ENCODE measurements around the gene CYB5A. TPM values are rescaled to one million over a fixed set of nuclear protein-coding genes. Genes with fewer than 3 reads are reported as not detected.

The CYB5A gene
- total RNA-seq, 4 donors from 2014 or later = 53.8 to 118 (median 75.2) TPM

DNA sequence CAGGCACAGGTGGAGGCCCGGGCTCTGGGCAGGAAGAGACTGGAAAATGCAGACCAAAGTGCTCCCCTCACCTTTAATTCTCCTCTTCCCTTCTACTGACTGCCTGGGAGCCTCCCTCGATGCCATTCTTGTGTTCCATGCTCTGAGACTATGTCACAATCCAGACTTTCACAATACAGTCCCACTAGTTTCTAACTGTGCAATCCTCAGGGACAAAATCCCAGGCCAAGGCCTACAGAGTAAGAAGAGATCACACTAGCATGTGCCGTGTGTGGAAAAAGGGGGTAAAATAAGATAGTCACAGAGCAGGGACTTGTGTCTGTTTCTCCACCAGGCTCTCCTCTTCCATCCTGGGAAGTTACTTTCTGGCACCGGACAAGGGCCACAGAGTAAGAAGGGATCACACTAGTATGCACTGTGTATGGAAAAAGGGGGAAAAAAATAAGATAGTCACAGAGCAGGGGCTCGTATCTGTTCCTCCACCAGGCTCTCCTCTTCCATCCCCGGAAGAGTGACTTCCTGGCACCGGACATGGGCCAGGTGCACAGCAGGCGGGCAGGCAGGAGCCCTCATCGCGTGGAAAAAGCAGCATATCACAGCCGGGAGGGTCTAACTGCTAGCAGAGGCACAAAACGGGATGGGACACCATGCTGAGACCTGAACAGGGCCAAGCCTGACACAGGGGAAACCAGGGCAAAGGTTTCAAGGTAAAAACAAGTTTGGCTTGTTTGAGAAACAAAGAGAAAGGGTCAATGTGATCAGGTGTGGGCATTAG, 9.6 kb downstream of the CYB5A start:
- WGBS, 2 donors (ENCODE audit: low coverage in 1 of 2) = 65 to 71% methylated on average over 4 to 11 of the region's 12 CpGs
- Histone ChIP-seq H3K36me3 (no peaks in the 10 kb centered on the region), H3K4me3 (no peak overlapping the region), H3K27ac (peak overlapping the region in 3 of 4 donors; percentile 31 to 63 (median 33)), H3K4me1 (peaks cover 4 to 55% (median 33%) of the 10 kb centered on the region in 3 donors), H3K27me3 (no peaks in the 10 kb centered on the region), H3K9me3 (no peaks in the 10 kb centered on the region)
- TF ChIP-seq EP300 (IDR thresholded peaks at IDR 0.05) = no peak
- peak; percentile 19 for TF ChIP-seq POLR2AphosphoS5 (IDR thresholded peaks at IDR 0.05)
- TF ChIP-seq POLR2A (IDR thresholded peaks at IDR 0.05) = no peak
- ATAC-seq = peak; percentile 91

DNA sequence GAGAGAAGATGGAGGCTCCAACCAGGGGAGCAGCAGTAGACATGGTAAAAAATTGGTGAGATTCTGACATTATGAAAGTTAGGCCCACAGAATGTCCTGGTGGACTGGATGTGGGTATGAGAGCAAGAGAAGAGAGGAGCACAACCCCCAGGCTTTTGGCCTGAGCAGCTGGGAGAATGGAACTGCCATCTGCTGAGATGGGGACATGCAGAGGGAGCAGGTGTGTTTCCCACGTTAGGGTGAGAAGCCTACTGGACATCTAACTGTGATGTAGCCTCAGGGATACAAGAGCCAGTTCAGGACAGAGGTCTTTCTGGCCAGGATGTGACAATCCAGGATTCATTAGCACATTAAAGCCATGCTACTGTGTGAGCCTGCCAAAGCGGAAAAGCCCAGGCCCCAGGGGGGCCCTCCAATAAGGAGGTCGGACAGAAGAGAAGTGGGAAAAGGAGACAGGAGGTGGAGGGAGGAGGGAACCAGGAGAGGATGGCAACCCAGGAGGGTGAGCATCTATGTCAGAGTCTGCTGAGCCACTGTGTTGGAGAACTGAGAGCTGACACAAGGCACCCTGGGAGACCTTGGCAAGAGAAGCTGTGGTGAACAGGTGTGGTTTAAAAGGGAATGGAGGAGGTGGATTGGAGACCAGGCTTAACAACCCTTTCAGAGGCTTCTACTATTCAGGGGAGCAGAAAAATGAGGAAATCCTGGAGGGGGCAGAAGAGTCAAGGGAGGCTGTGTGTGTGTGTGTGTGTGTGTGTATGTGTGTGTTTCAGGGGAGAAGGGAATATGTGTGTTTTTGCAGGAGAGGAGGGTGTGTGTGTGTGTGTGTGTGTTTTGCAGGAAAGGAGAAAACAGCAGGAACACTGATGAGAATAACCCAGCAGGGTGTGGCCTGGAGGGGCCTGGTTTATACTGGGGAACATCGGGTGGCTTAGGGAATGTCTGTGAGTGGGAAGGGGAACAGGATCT, 10.5 kb downstream of the CYB5A start:
- TF ChIP-seq POLR2AphosphoS5 (IDR thresholded peaks at IDR 0.05) (no peak), POLR2A (IDR thresholded peaks at IDR 0.05) (no peak), EP300 (IDR thresholded peaks at IDR 0.05) (no peak)
- TF ChIP-seq, protein P1, sequence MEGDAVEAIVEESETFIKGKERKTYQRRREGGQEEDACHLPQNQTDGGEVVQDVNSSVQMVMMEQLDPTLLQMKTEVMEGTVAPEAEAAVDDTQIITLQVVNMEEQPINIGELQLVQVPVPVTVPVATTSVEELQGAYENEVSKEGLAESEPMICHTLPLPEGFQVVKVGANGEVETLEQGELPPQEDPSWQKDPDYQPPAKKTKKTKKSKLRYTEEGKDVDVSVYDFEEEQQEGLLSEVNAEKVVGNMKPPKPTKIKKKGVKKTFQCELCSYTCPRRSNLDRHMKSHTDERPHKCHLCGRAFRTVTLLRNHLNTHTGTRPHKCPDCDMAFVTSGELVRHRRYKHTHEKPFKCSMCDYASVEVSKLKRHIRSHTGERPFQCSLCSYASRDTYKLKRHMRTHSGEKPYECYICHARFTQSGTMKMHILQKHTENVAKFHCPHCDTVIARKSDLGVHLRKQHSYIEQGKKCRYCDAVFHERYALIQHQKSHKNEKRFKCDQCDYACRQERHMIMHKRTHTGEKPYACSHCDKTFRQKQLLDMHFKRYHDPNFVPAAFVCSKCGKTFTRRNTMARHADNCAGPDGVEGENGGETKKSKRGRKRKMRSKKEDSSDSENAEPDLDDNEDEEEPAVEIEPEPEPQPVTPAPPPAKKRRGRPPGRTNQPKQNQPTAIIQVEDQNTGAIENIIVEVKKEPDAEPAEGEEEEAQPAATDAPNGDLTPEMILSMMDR (IDR thresholded peaks at IDR 0.05) = no peak
- Histone ChIP-seq H3K27ac (peak overlapping the region in 3 of 4 donors; percentile 31 to 63 (median 33)), H3K27me3 (no peaks in the 10 kb centered on the region), H3K4me3 (no peak overlapping the region), H3K4me1 (peaks cover 4 to 63% (median 35%) of the 10 kb centered on the region in 3 donors), H3K9me3 (no peaks in the 10 kb centered on the region), H3K36me3 (no peaks in the 10 kb centered on the region)
- 45 to 62% methylated on average over 2 to 3 of the region's 4 CpGs for WGBS, 2 donors (ENCODE audit: low coverage in 1 of 2)
- peak; percentile 39 for ATAC-seq

DNA sequence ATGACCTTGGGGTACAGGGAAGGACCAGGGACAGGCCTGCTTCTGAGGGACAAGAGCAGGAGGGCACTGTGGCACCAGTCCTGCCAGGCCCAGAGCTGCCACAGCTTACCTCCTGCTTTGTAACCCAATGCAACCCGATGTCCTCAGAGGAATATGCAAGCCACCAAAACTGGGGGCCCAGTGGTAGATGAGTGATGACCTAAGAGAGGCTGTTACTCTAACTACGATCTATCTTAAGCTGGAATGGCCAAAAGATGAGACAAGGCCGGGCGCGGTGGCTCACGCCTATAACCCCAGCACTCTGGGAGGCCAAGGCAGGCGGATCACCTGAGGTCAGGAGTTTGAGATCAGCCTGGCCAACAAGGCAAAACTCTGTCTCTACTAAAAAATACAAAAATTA, 12.8 kb downstream of the CYB5A start:
- WGBS, 2 donors (ENCODE audit: low coverage in 1 of 2) = 100% methylated on average over 1 of the region's 7 CpGs; no CpG with 5 or more reads in 1 of the 2 donors
- Histone ChIP-seq H3K27me3 (no peaks in the 10 kb centered on the region), H3K4me1 (peaks cover 4 to 64% (median 21%) of the 10 kb centered on the region in 3 donors), H3K36me3 (peaks cover 0 to 4% of the 10 kb centered on the region in 2 donors), H3K9me3 (no peaks in the 10 kb centered on the region), H3K4me3 (no peak overlapping the region), H3K27ac (no peak overlapping the region)
- TF ChIP-seq EP300 (IDR thresholded peaks at IDR 0.05) (no peak), POLR2A (IDR thresholded peaks at IDR 0.05) (no peak), POLR2AphosphoS5 (IDR thresholded peaks at IDR 0.05) (no peak)
- TF ChIP-seq, protein P1 (IDR thresholded peaks at IDR 0.05) = no peak
- ATAC-seq = no peak

DNA sequence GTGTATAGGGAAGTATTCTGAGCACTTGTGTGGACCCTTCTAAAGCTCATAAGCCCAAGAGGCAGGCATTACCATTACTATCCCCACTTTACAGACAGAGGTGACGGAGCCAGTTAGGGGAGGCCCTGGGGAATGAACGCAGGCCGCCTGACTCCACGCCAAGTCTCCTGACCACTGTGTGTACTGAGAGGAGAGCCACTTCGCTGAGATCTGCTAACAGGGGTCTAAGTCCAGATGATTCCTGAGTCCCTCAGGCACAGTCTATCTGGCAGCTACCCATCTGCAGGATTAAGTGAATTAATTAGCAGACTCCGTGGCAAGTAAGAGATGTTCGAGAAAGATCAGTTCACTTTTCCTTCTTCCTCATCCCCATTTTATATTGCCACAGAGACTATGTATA, 13.7 kb downstream of the CYB5A start:
- Histone ChIP-seq H3K9me3 (no peaks in the 10 kb centered on the region), H3K4me3 (no peak overlapping the region), H3K27me3 (no peaks in the 10 kb centered on the region), H3K27ac (no peak overlapping the region), H3K36me3 (peaks cover 0 to 4% of the 10 kb centered on the region in 2 donors), H3K4me1 (peaks cover 0 to 64% (median 19%) of the 10 kb centered on the region in 3 donors)
- no peak for TF ChIP-seq POLR2A (IDR thresholded peaks at IDR 0.05)
- TF ChIP-seq, protein P1 (IDR thresholded peaks at IDR 0.05) = no peak
- TF ChIP-seq EP300 (IDR thresholded peaks at IDR 0.05) = no peak
- no peak for TF ChIP-seq POLR2AphosphoS5 (IDR thresholded peaks at IDR 0.05)
- WGBS, 2 donors (ENCODE audit: low coverage in 1 of 2) = 85% methylated on average over 3 of the region's 7 CpGs; no CpG with 5 or more reads in 1 of the 2 donors
- ATAC-seq = no peak

DNA sequence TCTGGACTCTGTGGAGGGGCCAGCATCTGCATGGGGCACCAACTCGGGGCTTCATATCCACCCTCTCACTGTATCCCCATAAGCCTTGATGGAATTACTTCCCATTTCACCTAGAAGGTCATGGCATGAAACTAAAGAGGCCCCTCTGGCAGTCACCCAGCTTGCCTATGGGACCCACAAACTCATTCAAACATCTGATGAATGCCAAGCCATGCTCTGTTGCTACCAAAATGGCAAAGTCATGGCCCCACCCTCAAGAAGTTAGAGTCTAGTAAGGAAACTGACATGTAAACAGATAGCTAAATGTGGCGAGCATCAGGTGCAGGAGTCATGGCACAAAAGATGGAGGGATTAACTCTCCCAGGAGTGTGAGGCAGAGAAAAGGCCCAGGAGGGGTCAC, 14.5 kb downstream of the CYB5A start:
- no peak overlapping the region for H3K4me3 ChIP-seq
- no peaks in the 10 kb centered on the region for H3K27me3 ChIP-seq
- no peaks in the 10 kb centered on the region for H3K9me3 ChIP-seq
- 86 to 92% methylated on average over 1 to 2 of the region's 2 CpGs for WGBS, 2 donors (ENCODE audit: low coverage in 1 of 2)
- H3K36me3 ChIP-seq = peaks cover 0 to 4% of the 10 kb centered on the region in 2 donors
- no peak for ATAC-seq
- H3K27ac ChIP-seq = no peak overlapping the region
- TF ChIP-seq EP300 (IDR thresholded peaks at IDR 0.05) (no peak), POLR2A (IDR thresholded peaks at IDR 0.05) (no peak)
- peaks cover 0 to 62% (median 15%) of the 10 kb centered on the region in 3 donors for H3K4me1 ChIP-seq

All from gastroesophageal sphincter (tissue), 4 donors.